Anterior cingulate cortex (tissue), 58 donors: ENCODE data around the gene SCFD2.

ENCODE experiments used
- DNase-seq, 58 donors: peaks; one replicate each; lab custom pipeline; 2025; lab: John Stamatoyannopoulos, UW

Gene SCFD2

DNA sequence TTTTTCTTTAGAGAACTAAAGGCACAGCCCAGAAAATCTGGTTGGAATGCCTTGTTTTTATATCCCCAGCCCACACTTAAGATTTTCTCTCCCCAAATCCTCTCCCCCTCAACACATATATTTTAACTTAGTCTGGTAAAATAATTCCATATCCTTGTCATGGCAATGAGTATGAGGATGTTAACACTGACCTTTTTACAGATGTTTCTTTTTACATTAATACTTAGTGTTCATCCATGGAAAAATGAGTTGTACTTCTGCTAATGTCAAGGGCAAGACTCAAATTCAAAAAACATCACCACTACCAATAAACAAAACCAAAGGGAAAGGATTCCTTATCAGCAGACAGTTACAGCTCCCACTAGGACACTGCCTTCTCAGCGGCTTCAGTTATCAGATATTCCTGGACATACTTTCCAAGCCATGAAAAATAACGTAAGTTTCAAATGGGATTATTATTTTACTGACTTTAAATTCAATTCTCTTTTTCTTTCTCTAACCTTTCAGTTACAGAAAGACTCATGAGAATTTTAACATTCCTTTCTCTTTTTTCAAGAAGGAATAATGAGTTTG, 420.4 kb downstream of the SCFD2 start:
- no peak for DNase-seq

- no peak for DNase-seq
These were observed 422.2 kb downstream of the SCFD2 start for GRCh38 chr4:52943677-52944076.

DNA sequence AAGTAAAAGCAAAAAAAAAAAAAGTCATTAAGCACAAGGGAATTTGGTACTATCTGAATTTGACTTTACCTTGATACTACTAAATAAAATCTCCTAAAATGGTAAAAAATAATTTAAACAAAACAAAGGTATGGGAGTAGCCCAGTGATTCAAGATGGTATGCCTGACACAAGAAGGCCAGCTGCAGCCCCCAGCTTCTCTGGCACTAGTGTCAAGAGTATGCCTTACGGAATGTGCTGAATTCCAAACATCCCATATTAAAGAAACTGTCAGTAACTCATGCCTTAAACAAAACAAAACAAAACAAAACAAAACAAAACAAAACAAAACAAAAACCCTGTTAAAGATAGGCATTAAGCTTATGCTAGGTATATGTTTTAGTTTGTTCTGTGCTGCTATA, 422.9 kb downstream of the SCFD2 start:
- DNase-seq, result no peak

- no peak for DNase-seq
These were observed 424.4 kb downstream of the SCFD2 start for GRCh38 chr4:52941450-52941849.

DNA sequence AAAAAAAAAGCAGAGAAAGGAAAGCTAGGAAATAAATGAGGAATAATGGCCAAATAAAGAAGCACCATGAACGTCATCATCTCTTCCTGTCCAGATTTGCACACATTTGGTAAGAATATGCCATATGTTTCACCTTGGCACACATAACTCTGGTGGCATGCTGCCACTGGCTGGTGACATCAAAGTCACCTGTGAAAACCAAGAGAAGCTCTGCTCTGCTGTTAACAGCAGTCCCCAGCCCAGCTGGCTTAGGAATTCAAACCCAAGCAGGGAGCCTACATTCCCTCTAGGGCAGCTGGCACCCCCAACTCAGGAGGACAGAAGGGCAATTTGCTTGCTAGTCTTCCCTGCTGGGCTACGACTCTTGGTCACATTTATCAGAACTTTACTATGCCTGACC, 426.1 kb downstream of the SCFD2 start:
- peak in 4 of 58 donors; percentile 4 to 21 (median 10) for DNase-seq

- no peak for DNase-seq
These were observed 426.5 kb downstream of the SCFD2 start for GRCh38 chr4:52939325-52939724.

DNA sequence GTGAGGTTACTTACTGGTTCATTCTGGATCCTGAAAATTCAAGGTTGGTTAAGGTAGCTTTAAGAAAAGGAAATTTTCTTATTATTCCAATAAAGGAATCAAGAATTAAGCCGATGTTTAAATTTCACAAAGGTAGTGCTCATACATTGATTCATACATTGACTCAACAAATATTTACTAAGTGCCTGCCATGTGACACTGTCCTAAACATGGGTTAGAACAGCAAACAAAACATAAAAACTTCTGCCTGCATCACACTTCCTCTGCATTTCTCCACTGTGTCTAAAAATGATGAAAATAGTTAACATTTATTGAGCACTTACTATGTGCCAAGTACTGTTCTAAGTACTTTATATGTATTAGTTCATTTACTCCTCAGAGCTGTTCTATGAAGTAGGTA, 428.0 kb downstream of the SCFD2 start:
- no peak for DNase-seq

GRCh38 chr4:52936729-52937128, 429.1 kb downstream of the SCFD2 start:
- no peak for DNase-seq

- no peak for DNase-seq
These were observed 430.5 kb downstream of the SCFD2 start for GRCh38 chr4:52935317-52935716.

GRCh38 chr4:52933738-52934137, 432.1 kb downstream of the SCFD2 start:
- no peak for DNase-seq

- no peak for DNase-seq
These were observed 433.0 kb downstream of the SCFD2 start for GRCh38 chr4:52932591-52933470.

DNA sequence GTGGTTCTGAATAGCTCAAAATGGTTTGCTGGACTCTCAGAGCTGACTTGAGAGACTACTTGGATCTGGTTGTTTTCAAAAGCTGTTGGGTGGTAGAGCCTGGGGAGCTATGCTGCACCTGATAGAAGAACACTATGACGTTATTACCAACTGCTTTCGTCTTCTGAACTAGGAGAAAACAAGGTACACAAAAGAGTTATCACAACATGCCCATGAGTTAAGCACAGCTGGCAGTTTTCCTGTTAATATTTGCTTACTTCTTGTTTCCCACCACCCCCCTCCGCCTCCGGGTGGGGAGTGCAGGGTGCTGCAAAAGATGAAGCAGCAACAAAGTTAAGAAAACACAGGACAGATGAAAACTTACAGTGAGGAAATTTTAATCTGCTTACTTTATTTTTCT, 434.6 kb downstream of the SCFD2 start:
- DNase-seq, result no peak

- DNase-seq, result no peak
These were observed 439.5 kb downstream of the SCFD2 start for GRCh38 chr4:52926196-52926974.

GRCh38 chr4:52925531-52925968, 440.3 kb downstream of the SCFD2 start:
- DNase-seq, result no peak

DNA sequence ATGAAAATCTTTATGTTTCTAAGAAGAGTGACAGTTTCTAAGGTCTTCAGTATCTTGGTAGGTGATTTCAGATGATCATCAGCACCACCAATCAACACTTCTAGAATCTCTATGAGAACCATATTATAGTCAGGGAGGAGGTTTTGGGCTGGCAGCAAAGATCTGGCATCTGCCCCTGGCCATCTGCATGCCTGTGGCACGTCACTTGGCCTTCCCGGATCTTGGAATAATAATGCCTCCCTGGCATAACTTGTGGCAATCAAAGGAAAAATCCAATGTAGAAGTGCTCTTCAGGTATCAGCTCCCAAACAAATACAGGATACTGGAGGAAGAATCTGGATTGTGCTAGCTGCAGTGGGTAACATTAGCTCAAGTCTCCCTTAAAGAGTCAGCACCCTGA, 446.4 kb downstream of the SCFD2 start:
- no peak for DNase-seq

- DNase-seq, result no peak
These were observed 448.0 kb downstream of the SCFD2 start for GRCh38 chr4:52917817-52918216.

GRCh38 chr4:52915730-52916300, 450.0 kb downstream of the SCFD2 start:
- DNase-seq, result peak in 28 of 58 donors; percentile 2 to 61 (median 14)

DNA sequence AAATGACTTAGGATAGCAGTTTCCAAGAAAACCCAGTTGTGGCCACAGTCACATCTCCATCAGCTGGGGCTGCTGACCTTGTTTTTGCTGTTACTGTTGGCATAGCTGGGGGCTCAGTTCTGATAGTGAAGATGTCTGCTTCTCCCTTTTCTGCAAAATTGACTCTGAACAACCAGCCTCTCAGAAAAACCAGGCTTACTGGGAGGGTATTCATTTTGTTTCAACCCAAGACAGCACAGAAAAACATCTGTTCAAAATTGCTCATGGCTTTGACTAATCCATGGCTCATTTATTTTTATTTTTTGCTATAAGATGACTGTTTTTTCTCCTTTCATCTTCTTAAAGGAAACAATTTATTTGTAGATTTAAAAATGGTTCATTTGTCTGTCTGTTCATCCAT, 450.7 kb downstream of the SCFD2 start:
- DNase-seq, result no peak

DNA sequence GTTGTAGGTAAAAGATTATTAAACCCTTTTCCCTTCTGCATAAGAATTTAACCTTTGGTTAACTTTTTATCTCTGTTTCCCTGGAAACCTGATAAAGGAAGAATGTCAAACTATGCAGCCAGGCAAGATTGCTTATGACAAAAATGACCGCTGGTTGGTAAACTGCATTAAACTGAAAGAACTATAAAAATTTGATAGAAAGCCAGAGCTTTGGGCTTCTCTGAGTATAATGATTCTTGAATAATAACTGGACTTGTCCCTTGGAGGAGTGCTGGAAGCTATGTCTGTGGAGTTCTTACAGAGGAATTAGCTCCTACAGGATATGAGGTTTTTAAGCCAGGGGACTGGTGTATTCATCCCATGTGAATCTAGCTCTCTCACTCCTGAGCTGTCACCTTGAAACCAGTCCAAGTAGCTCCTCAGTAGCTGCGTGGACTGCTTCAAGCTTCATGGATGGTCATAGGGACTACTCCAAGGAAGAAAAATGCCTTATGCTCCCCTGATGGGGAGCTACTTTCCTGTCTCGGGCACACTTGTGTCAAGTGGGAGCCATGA, 451.7 kb downstream of the SCFD2 start:
- DNase-seq, result no peak

DNA sequence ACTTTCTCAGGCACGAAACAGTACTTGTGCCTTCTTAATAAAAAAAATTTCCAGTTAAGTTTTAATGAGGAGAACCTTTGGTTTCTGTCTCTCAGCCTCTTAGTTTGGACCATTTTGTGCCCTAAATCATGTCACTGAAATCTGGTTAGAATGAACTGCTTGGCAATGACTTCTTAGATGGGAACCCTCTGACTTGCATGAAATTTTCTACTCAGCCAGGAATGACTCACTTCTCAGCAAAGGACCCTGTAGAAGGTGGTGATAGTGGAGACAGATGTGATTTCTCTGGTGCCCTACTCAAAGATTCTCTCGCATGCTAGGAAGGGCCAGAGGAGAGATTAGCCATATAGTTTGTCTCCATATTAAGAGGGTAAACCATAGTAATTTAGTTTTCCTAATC, 453.3 kb downstream of the SCFD2 start:
- DNase-seq, result no peak
